ENCODE measurements around the gene CX3CL1.

- TF ChIP-seq CTCF (IDR thresholded peaks at IDR 0.05; ENCODE audit: insufficient read depth, low read depth, low read length) (no peak), EZH2 (IDR thresholded peaks at IDR 0.05; ENCODE audit: insufficient read depth, low read length) (no peak)
Measured at GRCh38 chr16:57374067-57374534, 1.8 kb downstream of the CX3CL1 start.
